GM18517 (cell line): ENCODE results near the gene CMTM7.
A peak's percentile ranks its signal among the peaks of the same experiment; 100 is the strongest.

Experiments used
- ATAC-seq: cut with Tn5 transposase; IDR thresholded peaks from one replicate; pipeline ENCODE4 v1.9.1; 2021; ENCODE audit warnings: mild to moderate bottlenecking, moderate library complexity; ENCODE audit not compliant: unreplicated experiment

Gene CMTM7, protein sequence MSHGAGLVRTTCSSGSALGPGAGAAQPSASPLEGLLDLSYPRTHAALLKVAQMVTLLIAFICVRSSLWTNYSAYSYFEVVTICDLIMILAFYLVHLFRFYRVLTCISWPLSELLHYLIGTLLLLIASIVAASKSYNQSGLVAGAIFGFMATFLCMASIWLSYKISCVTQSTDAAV

DNA sequence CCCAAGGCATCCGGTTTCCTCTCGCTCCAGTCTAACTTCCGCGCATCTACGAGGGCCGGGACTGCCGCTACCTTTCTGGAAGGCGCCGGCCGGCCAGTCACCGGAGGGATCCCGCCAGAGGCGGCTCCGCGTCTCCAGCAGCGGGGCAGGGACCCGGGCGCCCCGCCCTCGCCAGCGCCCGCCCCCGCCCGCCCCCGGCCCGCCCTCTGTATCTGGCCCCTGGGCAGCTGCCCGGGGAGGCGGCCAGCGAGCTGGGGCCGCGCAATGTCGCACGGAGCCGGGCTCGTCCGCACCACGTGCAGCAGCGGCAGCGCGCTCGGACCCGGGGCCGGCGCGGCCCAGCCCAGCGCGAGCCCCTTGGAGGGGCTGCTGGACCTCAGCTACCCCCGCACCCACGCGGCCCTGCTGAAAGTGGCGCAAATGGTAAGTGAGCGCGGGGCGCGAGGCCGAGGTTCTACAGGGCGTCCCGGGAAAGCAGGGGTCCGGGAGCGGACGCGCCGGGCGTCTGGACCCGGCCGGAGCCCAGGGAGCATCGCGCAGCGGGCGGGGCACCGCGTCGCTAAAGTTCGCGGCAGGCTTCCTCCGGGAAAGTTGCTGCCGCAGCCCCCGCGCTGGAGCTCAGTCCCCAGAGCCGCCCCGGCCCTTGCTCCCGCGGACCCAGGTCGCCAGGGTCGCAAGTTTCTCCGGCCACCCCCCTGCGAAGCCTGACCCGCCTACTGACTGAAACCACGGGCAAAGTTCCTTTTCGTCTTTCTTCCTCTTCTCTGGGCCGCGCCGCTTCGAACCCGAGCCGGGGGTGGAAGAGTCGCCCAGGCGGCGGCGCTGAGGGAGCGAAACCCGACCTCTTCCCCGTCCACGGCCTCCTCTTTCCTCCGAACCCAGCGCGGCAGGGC is at the start of gene CMTM7:
Gene CMTM7, plus strand, starts transcription at position 211 of the 893 bp plus-strand sequence. Its CDS starts 54 bp downstream, at position 265.
- ATAC-seq = peak; percentile 77

DNA sequence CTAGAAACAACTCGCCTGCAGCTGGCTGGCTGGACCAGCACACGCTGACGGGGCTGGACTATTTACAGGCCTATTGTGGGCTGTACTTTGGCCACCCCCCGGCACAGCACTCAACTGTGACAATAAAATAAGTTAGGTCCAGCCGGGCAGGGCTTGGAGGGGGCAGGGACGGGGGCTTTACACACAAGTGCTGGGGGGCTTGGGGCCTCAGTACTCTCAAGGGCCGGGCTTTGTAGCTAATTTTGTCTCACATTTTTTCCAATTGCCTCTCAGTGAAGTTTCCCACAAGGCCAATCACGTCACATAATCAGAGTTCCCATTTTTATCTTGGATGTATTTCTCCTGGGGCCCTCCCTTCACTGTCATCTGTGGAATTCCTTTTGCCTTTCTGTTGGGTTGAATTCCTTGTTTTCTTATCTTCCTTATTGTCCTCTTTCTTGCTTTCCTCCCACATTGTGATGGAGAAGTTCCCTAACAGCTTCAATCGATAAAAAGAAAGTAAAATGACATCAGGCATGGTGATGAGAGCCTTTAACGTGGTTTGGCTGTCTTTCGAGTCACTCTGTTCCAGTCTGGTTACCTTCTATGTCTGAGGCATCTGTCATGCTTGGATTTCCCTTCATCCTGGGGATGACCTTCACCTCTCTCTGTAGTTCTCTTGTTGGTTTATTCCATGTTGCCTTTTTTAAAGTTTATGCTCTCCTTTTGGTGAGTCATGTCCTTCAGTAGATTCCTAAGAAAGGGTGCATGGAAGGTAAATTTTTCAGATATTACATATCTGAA is 44.1 kb upstream of the CMTM7 start:
- ATAC-seq = no peak

DNA sequence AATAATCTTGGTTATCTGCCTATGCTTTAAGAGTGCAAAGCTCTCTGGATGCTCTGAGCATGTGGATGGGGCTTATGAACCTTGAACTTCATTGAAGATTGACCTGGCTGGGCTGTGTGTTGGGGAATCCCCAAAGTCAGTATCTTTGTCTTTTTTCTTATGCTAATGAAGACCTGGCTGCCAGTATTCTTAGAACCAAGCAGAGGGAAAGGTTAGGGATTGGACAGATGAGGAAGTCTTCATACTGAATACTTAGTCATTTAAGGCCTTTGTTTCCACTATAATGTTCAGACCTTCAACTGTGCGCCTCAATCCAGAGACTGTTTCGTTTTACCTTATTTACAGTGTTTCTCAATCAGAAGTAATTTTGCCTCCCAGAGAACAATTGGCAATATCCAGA is 42.5 kb upstream of the CMTM7 start:
- no peak for ATAC-seq

DNA sequence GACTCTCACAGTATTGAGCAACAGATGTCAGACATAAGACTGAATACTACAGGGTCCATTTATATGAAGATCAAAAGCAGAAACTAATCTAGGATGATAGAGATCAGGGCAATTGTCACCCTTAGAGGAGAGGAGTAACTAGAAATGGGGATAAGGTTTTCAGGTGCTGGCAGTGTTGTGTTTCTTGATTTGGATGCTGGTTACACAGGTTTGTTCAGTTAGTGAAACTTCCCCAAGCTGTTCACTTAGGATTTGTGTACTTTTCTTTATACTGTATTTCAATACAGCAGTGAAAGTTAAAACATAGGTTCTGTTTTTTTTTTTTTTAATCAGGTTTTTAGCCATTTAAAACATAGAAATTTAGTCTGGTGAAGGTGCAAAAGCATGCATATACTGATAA is 39.1 kb upstream of the CMTM7 start:
- ATAC-seq = no peak

DNA sequence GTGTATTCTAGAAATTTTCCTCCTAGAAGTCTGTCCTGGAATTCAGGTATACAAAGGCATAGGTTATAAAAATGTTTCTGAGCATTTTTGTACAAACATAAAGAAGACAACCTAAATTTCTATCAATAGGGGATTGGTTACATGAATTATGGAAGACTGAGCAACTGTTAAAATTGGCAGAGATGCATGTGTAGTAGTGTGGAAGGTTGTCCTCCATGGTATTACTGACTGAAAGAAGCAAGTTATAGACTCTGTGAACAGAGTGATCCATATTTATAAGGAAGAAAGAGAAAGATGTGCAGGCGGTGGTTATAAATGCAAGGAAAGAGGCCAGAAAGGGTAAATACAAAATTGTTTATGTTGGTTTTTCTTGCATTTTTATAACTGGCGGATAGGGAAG is 38.3 kb upstream of the CMTM7 start:
- ATAC-seq = no peak

DNA sequence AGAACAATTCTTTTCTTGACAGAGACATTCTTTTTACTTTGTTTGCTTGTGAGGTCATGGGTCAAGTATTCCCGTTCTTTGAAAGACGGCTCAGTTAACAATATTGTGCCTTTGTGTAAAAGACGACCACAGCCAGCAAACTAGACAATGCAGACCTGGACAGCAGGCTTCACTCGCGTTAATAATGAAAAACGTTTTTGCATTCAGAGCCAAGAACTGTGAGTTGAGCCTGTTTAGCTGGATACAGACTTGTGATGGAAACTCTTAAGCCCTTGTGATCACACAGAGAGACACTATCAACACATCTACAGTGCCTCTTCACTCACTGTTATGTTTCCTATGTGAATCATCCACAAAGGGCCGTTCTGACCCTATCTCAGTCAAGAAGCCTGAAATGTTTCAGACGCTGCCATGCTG is 37.3 kb upstream of the CMTM7 start:
- ATAC-seq = no peak

DNA sequence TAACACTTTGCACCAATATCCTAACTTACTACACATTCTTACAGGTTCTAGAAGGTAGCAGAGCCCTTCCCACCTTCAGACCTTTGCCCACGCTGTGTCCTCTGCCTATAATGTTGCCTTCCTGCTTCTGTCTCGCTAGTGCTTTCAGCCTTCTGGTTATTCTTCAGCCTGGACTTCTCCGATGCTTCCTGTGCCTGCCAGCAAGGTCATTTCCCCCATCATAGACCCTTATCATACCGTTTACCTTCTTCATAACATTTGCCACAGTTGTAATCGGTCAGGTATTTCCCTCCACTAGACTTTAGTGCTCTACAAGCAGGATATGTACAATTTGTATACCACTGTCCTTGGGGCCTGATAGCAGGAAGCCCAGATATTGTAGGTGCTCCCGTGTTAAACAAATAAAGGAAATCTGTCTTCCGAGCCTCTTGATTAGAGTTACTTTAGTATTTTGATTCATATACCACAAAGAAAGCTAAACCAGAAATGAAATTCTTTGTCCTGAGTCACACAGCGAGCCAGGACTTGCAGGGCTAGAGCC is 35.8 kb upstream of the CMTM7 start:
- no peak for ATAC-seq

DNA sequence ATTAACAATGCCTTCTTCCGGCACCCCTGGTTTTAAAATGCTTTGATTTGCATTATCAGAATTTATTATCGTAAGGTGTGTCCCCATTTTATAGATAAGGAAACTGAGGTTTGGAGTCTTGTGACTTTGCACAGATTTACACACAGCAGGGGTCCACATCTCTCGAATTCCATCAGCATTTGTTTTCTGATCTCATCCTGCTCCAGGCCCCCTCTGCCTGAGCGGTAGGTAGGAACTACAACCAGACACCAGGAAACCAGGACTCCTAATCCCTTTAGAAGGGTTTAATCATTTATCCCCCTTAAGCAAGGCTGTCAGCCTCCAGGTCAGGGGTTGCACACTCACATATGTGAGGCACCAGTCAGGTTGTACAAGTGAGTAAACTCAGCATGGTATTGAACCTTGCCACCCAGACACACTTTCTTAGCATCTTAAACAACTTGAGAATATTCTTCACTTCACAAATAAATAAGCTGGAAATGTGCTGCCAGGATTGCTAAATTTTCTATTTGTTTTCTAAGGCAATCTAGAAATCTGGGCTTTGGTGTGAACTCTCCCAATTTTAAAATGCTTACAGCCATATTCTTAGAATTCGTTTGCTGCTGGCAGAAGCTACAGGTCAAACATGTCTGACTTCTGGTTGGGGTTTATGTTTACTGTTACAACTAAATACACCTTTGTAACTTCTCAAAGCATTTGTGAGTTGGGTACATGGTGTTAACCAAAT is 31.7 kb upstream of the CMTM7 start:
- ATAC-seq = no peak

DNA sequence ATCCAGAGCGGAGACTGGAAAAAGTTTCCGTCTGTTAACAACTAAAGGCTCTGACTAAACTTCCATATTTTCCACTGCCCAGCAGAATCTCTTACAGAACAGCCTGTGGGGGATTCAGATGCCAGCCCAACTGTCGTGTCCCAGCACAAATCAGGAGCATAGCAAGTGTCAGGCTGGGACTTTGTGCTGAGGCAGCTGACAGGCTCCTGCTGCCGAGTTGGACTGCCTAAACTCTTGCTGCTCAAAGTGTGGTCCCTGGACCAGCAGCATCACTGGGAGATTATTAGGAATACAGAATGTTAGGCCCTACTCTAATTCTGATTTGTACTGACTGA is 31.2 kb upstream of the CMTM7 start:
- ATAC-seq = no peak

DNA sequence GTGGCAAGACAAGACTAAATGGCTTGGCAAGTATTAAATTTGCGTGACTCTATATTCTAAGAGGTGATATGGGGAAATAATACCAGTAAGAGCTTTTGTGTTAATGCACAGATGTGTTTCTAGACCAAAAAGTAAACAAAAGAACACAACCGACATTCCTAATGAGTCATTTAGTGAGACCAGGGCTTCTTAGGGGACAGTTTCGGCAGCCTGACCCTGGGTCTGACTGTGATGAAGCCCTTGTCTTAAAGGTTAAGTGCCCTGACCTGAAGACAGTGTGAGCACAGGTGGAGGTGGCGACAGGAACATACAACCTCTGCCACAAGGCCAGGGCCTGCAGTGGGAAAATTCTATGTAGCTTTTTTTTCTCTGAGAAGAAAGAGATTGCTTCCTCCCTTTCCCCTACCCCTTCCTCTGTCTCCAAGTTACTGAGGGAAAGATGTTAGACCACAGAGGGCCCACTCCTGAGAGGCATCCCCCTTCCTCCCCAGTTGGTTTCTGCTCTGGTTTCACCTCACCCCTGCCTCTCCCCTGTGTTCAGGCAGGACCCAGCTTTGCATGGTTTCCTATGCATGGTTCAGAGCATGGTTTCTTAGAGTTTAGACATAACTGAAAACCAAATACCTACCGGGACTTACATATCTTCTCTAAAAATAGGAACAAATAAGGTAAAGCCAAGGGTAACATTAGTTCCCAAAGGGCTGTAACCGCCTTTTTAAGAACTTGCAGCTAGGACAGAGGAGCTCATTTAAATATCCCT is 24.8 kb upstream of the CMTM7 start:
- no peak for ATAC-seq

DNA sequence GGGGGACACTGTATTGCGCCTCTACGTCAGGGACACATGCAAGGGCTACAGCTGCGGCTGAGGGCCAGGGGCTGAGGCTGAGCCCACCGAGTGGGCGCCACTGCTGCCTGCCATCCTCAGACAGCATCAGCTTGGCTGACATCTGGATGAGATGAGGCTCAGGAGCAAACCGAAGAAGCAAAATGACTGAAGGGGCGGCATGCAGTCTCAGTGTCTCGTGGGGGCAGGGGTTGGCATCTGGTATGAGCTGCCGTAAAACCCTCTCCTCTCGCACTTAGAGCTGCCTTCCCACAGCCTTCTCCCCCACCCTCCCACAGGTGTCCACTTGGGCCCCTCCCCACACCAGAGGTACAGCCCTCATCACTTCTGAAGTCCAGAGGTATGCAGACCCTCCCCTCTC is 24.2 kb upstream of the CMTM7 start:
- no peak for ATAC-seq

DNA sequence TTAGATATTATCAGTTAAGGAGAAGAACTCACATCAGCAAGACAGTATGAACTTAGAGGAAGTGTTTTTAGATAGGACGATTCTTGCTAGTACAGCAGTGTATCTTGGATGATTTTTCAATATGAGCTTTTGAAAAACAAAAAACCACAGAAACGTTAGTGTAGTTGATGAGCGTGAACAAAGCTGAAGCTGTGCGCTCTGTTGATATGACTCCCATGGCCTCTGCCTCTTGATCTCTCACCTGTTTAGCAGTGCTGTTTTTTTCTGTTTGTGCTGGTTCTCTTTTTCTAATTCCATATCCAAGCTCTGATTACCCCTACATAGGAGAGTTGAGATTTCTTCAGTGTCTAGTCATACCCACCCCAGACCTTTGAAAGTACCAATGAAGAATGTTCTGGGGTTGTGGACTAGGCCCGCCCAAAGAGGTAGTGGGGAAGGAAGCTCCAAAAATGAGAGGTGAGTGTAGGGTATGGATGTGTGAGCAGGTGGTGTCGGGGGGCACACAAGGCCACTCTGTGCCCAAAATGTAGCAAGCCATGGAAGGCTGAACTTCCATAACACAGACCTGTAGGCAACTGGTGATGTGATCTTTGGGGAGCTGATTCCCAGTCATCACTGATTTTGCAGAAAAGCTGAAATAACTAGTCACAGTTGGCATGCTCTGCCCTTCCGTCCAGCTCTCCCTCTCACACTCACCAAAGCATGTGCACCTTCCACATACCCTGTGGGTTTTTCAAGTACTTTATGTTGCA is 20.0 kb upstream of the CMTM7 start:
- ATAC-seq = no peak

DNA sequence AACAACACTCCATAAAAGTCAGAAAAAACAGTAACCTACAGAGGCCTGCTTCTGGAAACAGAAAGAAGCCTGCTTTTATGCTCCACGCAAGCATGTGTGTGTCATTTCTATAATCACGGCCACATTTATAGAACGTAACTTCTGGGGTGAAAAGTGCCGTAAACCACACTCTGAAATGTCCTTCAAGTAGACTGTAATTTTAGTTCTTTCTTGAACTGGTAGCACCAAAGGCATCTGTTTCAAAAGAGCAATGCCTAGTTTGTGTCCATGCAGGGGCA is 19.5 kb upstream of the CMTM7 start:
- no peak for ATAC-seq

DNA sequence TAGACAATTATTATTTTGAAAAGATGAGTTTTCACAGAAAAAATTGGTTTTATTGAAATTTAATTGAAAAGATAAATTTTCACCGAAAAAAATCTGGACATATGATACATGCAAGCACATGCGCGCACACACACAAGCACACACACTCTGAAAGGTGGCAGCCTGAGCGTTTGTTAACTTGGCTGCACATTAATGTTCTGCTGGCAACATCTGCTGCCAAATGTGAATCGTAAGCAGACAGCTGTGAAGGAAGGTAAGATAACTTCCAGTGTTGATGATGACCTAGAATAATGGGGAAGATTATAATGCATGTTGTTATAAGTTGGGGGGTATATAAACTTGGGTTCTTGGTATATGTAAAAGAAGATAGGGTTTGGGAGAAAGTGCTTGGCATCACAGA is 18.4 kb upstream of the CMTM7 start:
- ATAC-seq = no peak

DNA sequence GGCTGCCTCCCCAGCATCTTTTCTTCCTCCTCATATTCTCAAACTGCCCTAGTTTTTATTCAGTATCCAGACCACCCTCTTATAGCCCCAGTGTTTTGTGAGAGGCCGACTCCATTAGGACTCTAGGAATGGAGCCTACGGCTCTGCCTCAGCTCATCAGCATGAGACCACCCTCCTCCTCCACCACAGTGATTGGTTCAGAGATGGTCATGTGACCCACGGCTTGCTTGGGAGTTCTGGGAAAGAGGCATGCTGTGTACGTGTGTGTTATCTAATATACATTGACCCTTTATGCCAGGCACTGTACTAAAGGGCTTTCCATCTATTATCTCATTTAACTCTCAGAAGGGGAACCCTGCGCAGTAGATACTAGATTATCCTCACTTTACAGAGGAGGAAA is 17.8 kb upstream of the CMTM7 start:
- no peak for ATAC-seq

DNA sequence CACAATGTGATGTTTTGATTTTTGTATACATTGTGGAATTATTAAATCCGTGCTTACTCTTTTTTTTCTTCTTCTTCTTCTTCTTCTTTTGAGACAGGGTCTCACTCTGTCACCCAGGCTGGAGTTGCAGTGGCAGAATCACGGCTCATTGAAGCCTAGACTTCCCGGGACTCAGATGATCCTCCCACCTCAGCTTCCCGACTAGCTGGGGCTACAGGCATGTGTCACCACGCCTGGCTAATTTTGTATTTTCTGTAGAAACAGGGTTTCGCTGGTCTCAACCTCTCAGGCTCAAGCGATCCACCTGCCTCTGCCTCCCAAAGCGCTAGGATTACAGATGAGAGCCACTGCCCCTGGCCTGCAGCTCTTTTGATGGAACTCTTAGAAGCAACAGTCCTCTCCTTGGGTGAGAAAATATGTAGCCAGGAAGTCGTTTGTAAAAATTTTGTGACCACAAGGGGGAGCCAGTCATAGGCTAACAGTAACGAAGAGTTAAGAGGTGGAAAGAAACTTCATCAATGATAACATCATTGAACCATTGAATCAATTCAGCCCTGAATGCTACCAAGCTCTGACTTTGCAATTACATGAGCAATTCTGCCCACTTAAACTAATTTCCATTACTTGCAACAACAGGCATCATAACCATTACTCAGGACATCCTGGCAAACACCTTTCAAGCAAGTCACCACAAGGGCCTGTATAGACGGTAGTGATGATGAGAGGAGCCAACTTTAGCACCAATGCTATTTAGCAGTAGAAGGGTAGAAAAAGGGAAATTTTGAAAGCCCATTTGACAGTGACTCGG is 16.7 kb upstream of the CMTM7 start:
- peak; percentile 75 for ATAC-seq

DNA sequence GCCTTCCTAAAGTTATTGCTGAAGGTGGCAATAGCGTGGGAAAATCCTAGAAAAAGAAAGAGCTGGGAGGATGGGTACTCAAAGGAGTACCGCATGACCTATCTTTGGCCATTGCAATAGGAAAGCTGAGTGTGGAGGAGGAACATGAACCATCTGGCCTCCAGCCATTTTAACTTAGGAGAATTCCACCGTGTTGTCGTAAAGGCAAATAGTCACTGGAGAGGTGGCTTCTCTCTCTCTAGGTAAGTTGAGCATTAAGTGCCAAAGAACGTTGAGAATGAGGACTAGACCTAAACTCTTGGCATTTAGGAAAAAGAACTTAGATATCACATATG is 16.1 kb upstream of the CMTM7 start:
- ATAC-seq = no peak

DNA sequence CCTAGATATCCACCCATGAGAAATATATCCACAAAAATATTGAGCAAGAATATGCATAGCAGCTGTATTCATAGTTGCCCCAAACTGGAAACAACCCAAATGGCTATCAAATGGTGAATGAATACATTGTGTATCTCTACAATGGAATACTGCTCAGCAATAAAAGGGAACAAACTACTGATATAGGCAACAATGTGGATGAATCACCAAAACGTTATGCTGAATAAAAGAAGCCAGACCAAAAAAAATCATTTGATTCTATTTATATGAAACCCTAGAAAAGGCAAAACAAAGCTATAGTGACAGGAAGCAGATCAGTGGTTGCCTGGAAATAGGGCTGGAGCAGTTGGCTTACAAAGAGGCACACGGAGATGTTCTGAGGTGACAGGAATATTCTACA is 15.5 kb upstream of the CMTM7 start:
- ATAC-seq = no peak
